ENCODE results near the gene SLMAP. TPM values are rescaled to one million over a fixed set of nuclear protein-coding genes. Genes with fewer than 3 reads are reported as not detected.

SLMAP gene
- total RNA-seq, 4 donors from 2014 or later = 104 to 369 (median 186) TPM

- peak; percentile 16 to 34 for TF ChIP-seq POLR2A (IDR thresholded peaks at IDR 0.05)
- TF ChIP-seq CTCF (IDR thresholded peaks at IDR 0.05) = no peak
- Histone ChIP-seq H3K9me3 (no peaks in the 10 kb centered on the region), H3K4me1 (peaks cover 0 to 4% of the 10 kb centered on the region in 2 donors), H3K36me3 (no peaks in the 10 kb centered on the region), H3K27me3 (no peaks in the 10 kb centered on the region), H3K27ac (peak overlapping the region; percentile 87 to 90), H3K4me3 (peak overlapping the region in 1 of 2 donors; percentile 21)
- intact Hi-C loops (cut with DNase I; ENCODE audit: low total_unique reads) = no loop called here
- peak; percentile 61 to 85 for DNase-seq
Measured at GRCh38 chr3:57959423-57960173, 203.5 kb downstream of the SLMAP start.

- Histone ChIP-seq H3K27me3 (no peaks in the 10 kb centered on the region), H3K36me3 (no peaks in the 10 kb centered on the region), H3K4me1 (peaks cover 0 to 4% of the 10 kb centered on the region in 2 donors), H3K4me3 (peak overlapping the region in 1 of 2 donors; percentile 21), H3K27ac (peak overlapping the region; percentile 87 to 90), H3K9me3 (no peaks in the 10 kb centered on the region)
- TF ChIP-seq CTCF (IDR thresholded peaks at IDR 0.05) (no peak), POLR2A (IDR thresholded peaks at IDR 0.05) (no peak)
- intact Hi-C loops (cut with DNase I; ENCODE audit: low total_unique reads) = no loop called here
- DNase-seq = no peak
Measured at GRCh38 chr3:57960174-57960505, 204.0 kb downstream of the SLMAP start.

GRCh38 chr3:57961177-57961827 lies 205.2 kb downstream of the SLMAP start:
- H3K9me3 ChIP-seq = no peaks in the 10 kb centered on the region
- H3K27ac ChIP-seq = peak overlapping the region; percentile 18 to 90
- intact Hi-C loops (cut with DNase I; ENCODE audit: low total_unique reads) = no loop called here
- no peak overlapping the region for H3K4me3 ChIP-seq
- H3K27me3 ChIP-seq = no peaks in the 10 kb centered on the region
- peaks cover 0 to 4% of the 10 kb centered on the region in 2 donors for H3K4me1 ChIP-seq
- TF ChIP-seq POLR2A (IDR thresholded peaks at IDR 0.05) (no peak), CTCF (IDR thresholded peaks at IDR 0.05) (no peak)
- DNase-seq = no peak
- H3K36me3 ChIP-seq = no peaks in the 10 kb centered on the region

GRCh38 chr3:57961828-57962447 lies 205.8 kb downstream of the SLMAP start:
- H3K4me1 ChIP-seq = peaks cover 0 to 4% of the 10 kb centered on the region in 2 donors
- H3K4me3 ChIP-seq = no peak overlapping the region
- H3K36me3 ChIP-seq = no peaks in the 10 kb centered on the region
- DNase-seq = no peak
- H3K27me3 ChIP-seq = no peaks in the 10 kb centered on the region
- no peaks in the 10 kb centered on the region for H3K9me3 ChIP-seq
- TF ChIP-seq POLR2A (IDR thresholded peaks at IDR 0.05) (no peak), CTCF (IDR thresholded peaks at IDR 0.05) (peak in 1 of 4 experiments; percentile 45)
- H3K27ac ChIP-seq = peak overlapping the region; percentile 18 to 90
- intact Hi-C loops (cut with DNase I; ENCODE audit: low total_unique reads) = no loop called here

- Histone ChIP-seq H3K27ac (no peak overlapping the region), H3K36me3 (no peaks in the 10 kb centered on the region), H3K4me3 (no peak overlapping the region), H3K9me3 (no peaks in the 10 kb centered on the region), H3K27me3 (no peaks in the 10 kb centered on the region), H3K4me1 (peaks cover 0 to 4% of the 10 kb centered on the region in 2 donors)
- TF ChIP-seq CTCF (IDR thresholded peaks at IDR 0.05) (no peak), POLR2A (IDR thresholded peaks at IDR 0.05) (no peak)
- DNase-seq = no peak
- intact Hi-C loops (cut with DNase I; ENCODE audit: low total_unique reads) = no loop called here
Measured at GRCh38 chr3:57962448-57962834, 206.3 kb downstream of the SLMAP start.

Data from uterus (tissue), 4 donors.